Liver (tissue), 3 donors: ENCODE measurements around the gene PMP22.
A peak's percentile ranks its signal among the peaks of the same experiment; 100 is the strongest.

Source experiments
- ATF3 ChIP-seq: IDR thresholded peaks from 2 replicates; pipeline ENCODE4 v1.6.1; 2016; ENCODE audit warnings: antibody characterized with exemption
- EGR1 ChIP-seq, 2 donors: IDR thresholded peaks; 2 replicates each; pipeline ENCODE4 v1.6.1; 2016 to 2018; ENCODE audit warnings: antibody characterized with exemption in 2 of 2, low read depth in 2 of 2
- FOXA1 ChIP-seq: IDR thresholded peaks from 2 replicates; pipeline ENCODE4 v1.6.1; 2016; ENCODE audit warnings: antibody characterized with exemption
- GABPA ChIP-seq, 2 donors: IDR thresholded peaks in 1 of 2; conservative IDR thresholded peaks in 1 of 2; 2 replicates each; pipeline ENCODE4 v1.6.1; 2016; ENCODE audit warnings: antibody characterized with exemption in 2 of 2, mild to moderate bottlenecking in 1 of 2, moderate library complexity in 1 of 2
- JUND ChIP-seq, 2 donors: IDR thresholded peaks; 2 replicates each; pipeline ENCODE4 v1.6.1; 2016; ENCODE audit warnings: antibody characterized with exemption in 2 of 2
- MAX ChIP-seq: IDR thresholded peaks from 2 replicates; pipeline ENCODE4 v1.6.1; 2016; ENCODE audit warnings: antibody characterized with exemption
- NR2F2 ChIP-seq: IDR thresholded peaks from 2 replicates; pipeline ENCODE4 v1.6.1; 2016; ENCODE audit warnings: antibody characterized with exemption
- RAD21 ChIP-seq, 2 donors: IDR thresholded peaks; 2 replicates each; pipeline ENCODE4 v1.6.1; 2016; ENCODE audit warnings: antibody characterized with exemption in 2 of 2, mild to moderate bottlenecking in 2 of 2
- SP1 ChIP-seq: IDR thresholded peaks from 2 replicates; pipeline ENCODE4 v1.6.1; 2018; ENCODE audit warnings: antibody characterized with exemption, mild to moderate bottlenecking
- TAF1 ChIP-seq: conservative IDR thresholded peaks from 2 replicates; pipeline ENCODE4 v1.6.1; 2016; ENCODE audit warnings: antibody characterized with exemption, mild to moderate bottlenecking
- YY1 ChIP-seq: IDR thresholded peaks from 2 replicates; pipeline ENCODE4 v1.6.1; 2016; ENCODE audit warnings: antibody characterized with exemption, mild to moderate bottlenecking
- TF ChIP-seq, protein P1 (sequence below): fragments of 150-350 bp; IDR thresholded peaks from 2 replicates; pipeline ENCODE4 v1.5.1; 2017; ENCODE audit warnings: improper control_type of control experiment, low read depth, low read length; ENCODE audit not compliant: missing input control
- TF ChIP-seq, protein P2 (sequence below): IDR thresholded peaks from 2 replicates; pipeline ENCODE4 v1.6.1; 2016; ENCODE audit warnings: antibody characterized with exemption, mild to moderate bottlenecking
- TF ChIP-seq, protein P3 (sequence below): IDR thresholded peaks from 2 replicates; pipeline ENCODE4 v1.6.1; 2016; ENCODE audit warnings: antibody characterized with exemption
- donor health status: healthy.
- donor health status: healthy.

- TF ChIP-seq, protein P1, sequence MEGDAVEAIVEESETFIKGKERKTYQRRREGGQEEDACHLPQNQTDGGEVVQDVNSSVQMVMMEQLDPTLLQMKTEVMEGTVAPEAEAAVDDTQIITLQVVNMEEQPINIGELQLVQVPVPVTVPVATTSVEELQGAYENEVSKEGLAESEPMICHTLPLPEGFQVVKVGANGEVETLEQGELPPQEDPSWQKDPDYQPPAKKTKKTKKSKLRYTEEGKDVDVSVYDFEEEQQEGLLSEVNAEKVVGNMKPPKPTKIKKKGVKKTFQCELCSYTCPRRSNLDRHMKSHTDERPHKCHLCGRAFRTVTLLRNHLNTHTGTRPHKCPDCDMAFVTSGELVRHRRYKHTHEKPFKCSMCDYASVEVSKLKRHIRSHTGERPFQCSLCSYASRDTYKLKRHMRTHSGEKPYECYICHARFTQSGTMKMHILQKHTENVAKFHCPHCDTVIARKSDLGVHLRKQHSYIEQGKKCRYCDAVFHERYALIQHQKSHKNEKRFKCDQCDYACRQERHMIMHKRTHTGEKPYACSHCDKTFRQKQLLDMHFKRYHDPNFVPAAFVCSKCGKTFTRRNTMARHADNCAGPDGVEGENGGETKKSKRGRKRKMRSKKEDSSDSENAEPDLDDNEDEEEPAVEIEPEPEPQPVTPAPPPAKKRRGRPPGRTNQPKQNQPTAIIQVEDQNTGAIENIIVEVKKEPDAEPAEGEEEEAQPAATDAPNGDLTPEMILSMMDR = peak; percentile 86
- TF ChIP-seq TAF1 = no peak
- no peak for TF ChIP-seq FOXA1
- no peak for TF ChIP-seq ATF3
- TF ChIP-seq MAX = no peak
- no peak for TF ChIP-seq EGR1 (IDR thresholded peaks at IDR 0.05; ENCODE audit: low read depth in 2 of 2)
- TF ChIP-seq, protein P2, sequence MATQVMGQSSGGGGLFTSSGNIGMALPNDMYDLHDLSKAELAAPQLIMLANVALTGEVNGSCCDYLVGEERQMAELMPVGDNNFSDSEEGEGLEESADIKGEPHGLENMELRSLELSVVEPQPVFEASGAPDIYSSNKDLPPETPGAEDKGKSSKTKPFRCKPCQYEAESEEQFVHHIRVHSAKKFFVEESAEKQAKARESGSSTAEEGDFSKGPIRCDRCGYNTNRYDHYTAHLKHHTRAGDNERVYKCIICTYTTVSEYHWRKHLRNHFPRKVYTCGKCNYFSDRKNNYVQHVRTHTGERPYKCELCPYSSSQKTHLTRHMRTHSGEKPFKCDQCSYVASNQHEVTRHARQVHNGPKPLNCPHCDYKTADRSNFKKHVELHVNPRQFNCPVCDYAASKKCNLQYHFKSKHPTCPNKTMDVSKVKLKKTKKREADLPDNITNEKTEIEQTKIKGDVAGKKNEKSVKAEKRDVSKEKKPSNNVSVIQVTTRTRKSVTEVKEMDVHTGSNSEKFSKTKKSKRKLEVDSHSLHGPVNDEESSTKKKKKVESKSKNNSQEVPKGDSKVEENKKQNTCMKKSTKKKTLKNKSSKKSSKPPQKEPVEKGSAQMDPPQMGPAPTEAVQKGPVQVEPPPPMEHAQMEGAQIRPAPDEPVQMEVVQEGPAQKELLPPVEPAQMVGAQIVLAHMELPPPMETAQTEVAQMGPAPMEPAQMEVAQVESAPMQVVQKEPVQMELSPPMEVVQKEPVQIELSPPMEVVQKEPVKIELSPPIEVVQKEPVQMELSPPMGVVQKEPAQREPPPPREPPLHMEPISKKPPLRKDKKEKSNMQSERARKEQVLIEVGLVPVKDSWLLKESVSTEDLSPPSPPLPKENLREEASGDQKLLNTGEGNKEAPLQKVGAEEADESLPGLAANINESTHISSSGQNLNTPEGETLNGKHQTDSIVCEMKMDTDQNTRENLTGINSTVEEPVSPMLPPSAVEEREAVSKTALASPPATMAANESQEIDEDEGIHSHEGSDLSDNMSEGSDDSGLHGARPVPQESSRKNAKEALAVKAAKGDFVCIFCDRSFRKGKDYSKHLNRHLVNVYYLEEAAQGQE = peak; percentile 31
- TF ChIP-seq NR2F2 = peak; percentile 30
- TF ChIP-seq YY1 = no peak
- peak; percentile 69 to 73 for TF ChIP-seq RAD21 (IDR thresholded peaks at IDR 0.05)
- TF ChIP-seq SP1 = no peak
- TF ChIP-seq GABPA (IDR thresholded peaks at IDR 0.05 in 1 of 2, conservative IDR thresholded peaks at IDR 0.05 in 1 of 2) = no peak
- no peak for TF ChIP-seq JUND (IDR thresholded peaks at IDR 0.05)
- TF ChIP-seq, protein P3, sequence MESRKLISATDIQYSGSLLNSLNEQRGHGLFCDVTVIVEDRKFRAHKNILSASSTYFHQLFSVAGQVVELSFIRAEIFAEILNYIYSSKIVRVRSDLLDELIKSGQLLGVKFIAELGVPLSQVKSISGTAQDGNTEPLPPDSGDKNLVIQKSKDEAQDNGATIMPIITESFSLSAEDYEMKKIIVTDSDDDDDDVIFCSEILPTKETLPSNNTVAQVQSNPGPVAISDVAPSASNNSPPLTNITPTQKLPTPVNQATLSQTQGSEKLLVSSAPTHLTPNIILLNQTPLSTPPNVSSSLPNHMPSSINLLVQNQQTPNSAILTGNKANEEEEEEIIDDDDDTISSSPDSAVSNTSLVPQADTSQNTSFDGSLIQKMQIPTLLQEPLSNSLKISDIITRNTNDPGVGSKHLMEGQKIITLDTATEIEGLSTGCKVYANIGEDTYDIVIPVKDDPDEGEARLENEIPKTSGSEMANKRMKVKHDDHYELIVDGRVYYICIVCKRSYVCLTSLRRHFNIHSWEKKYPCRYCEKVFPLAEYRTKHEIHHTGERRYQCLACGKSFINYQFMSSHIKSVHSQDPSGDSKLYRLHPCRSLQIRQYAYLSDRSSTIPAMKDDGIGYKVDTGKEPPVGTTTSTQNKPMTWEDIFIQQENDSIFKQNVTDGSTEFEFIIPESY = no peak
Measured at GRCh38 chr17:15260376-15261257, 4.5 kb downstream of the PMP22 start.
